OCI-LY1 (cell line): ENCODE results near the gene PXT1.

ENCODE experiments used
- H2AFZ ChIP-seq: fragments of 200-600 bp; sonication (generic), shearing (Covaris generic); 2 replicates; pipeline ENCODE4 v1.6.0; 2014; ENCODE audit warnings: antibody characterized with exemption, mild to moderate bottlenecking, low read length
- H3F3A ChIP-seq: fragments of 200-600 bp; sonication (generic), shearing (Covaris generic); 2 replicates; pipeline ENCODE4 v1.6.0; 2014; ENCODE audit warnings: mild to moderate bottlenecking, antibody characterized with exemption, low read length, moderate library complexity; ENCODE audit not compliant: insufficient read depth
- H3K27ac ChIP-seq: fragments of 200-600 bp; sonication (generic); 2 replicates; pipeline ENCODE4 v1.5.1; 2014; ENCODE audit warnings: low read length, mixed run types, mild to moderate bottlenecking, low read depth; ENCODE audit not compliant: poor library complexity, severe bottlenecking
- H3K27me3 ChIP-seq: fragments of 200-600 bp; sonication (generic); 2 replicates; pipeline ENCODE4 v1.6.0; 2014; ENCODE audit warnings: antibody characterized with exemption, mild to moderate bottlenecking, low read length, moderate library complexity; ENCODE audit not compliant: insufficient read depth
- H3K36me3 ChIP-seq: fragments of 200-600 bp; sonication (generic); 2 replicates; pipeline ENCODE4 v1.6.1; 2014; ENCODE audit warnings: mild to moderate bottlenecking, antibody characterized with exemption, low read length, moderate library complexity, mixed read lengths; ENCODE audit not compliant: insufficient read depth
- H3K4me1 ChIP-seq: fragments of 200-600 bp; sonication (generic); 2 replicates; pipeline ENCODE4 v1.5.1; 2014; ENCODE audit warnings: mild to moderate bottlenecking, low read length, moderate library complexity; ENCODE audit not compliant: insufficient read depth, severe bottlenecking
- H3K4me2 ChIP-seq: fragments of 200-600 bp; sonication (generic), shearing (Covaris generic); 2 replicates; pipeline ENCODE4 v1.6.1; 2014; ENCODE audit warnings: low read length
- H3K4me3 ChIP-seq: fragments of 200-600 bp; sonication (generic); 2 replicates; pipeline ENCODE4 v1.5.1; 2014; ENCODE audit warnings: low read length, low read depth, mild to moderate bottlenecking, mixed read lengths; ENCODE audit not compliant: poor library complexity, severe bottlenecking
- H3K79me2 ChIP-seq: fragments of 200-600 bp; shearing (Covaris generic); 2 replicates; pipeline ENCODE4 v1.6.1; 2016; ENCODE audit warnings: mixed run types, low read length, mixed read lengths; ENCODE audit not compliant: insufficient read depth
- H3K9ac ChIP-seq: fragments of 200-600 bp; sonication (generic), shearing (Covaris generic); 2 replicates; pipeline ENCODE4 v1.6.1; 2014; ENCODE audit warnings: mild to moderate bottlenecking, low read length, mixed read lengths
- H3K9me2 ChIP-seq: fragments of 200-600 bp; sonication (generic), shearing (Covaris generic); 2 replicates; pipeline ENCODE4 v1.6.1; 2014; ENCODE audit warnings: low read depth, mild to moderate bottlenecking, low read length, mixed read lengths
- H3K9me3 ChIP-seq: fragments of 200-600 bp; shearing (Covaris generic); 2 replicates; pipeline ENCODE4 v1.6.1; 2014; ENCODE audit warnings: low read length, mixed read lengths
- H4K20me1 ChIP-seq: fragments of 200-600 bp; sonication (generic), shearing (Covaris generic); 2 replicates; pipeline ENCODE4 v1.6.0; 2016; ENCODE audit warnings: mild to moderate bottlenecking, low read length; ENCODE audit not compliant: insufficient read depth
- EZH2 ChIP-seq: fragments of 200-600 bp; sonication (generic), shearing (Covaris generic); IDR thresholded peaks from 2 replicates; pipeline ENCODE4 v1.8.0; 2017; ENCODE audit warnings: borderline replicate concordance, mixed run types, mild to moderate bottlenecking, antibody characterized with exemption, low read length, moderate library complexity, mixed read lengths
- TF ChIP-seq, protein P1 (sequence below): fragments of 200-600 bp; sonication (generic), shearing (Covaris generic); IDR thresholded peaks from 2 replicates; pipeline ENCODE4 v1.5.1; 2017; ENCODE audit warnings: mild to moderate bottlenecking, antibody characterized with exemption, low read length, moderate library complexity, mixed read lengths

The PXT1 gene

GRCh38 chr6:36432151-36432671, 10.4 kb downstream of the PXT1 start:
- H4K20me1 ChIP-seq, result no peaks in the 10 kb centered on the region
- no peaks in the 10 kb centered on the region for H3K79me2 ChIP-seq
- H3K27me3 ChIP-seq, result no peaks in the 10 kb centered on the region
- no peaks in the 10 kb centered on the region for H3K9me3 ChIP-seq
- H3K4me1 ChIP-seq, result no peaks in the 10 kb centered on the region
- no peak overlapping the region for H3K4me3 ChIP-seq
- H3F3A ChIP-seq, result no peaks in the 10 kb centered on the region
- no peak for TF ChIP-seq EZH2
- TF ChIP-seq, protein P1, sequence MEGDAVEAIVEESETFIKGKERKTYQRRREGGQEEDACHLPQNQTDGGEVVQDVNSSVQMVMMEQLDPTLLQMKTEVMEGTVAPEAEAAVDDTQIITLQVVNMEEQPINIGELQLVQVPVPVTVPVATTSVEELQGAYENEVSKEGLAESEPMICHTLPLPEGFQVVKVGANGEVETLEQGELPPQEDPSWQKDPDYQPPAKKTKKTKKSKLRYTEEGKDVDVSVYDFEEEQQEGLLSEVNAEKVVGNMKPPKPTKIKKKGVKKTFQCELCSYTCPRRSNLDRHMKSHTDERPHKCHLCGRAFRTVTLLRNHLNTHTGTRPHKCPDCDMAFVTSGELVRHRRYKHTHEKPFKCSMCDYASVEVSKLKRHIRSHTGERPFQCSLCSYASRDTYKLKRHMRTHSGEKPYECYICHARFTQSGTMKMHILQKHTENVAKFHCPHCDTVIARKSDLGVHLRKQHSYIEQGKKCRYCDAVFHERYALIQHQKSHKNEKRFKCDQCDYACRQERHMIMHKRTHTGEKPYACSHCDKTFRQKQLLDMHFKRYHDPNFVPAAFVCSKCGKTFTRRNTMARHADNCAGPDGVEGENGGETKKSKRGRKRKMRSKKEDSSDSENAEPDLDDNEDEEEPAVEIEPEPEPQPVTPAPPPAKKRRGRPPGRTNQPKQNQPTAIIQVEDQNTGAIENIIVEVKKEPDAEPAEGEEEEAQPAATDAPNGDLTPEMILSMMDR, result no peak
- H3K9me2 ChIP-seq, result no peaks in the 10 kb centered on the region
- no peaks in the 10 kb centered on the region for H3K36me3 ChIP-seq
- H2AFZ ChIP-seq, result no peak overlapping the region
- no peak overlapping the region for H3K9ac ChIP-seq
- no peak overlapping the region for H3K4me2 ChIP-seq
- H3K27ac ChIP-seq, result no peak overlapping the region

GRCh38 chr6:36431197-36431596, 11.5 kb downstream of the PXT1 start:
- H3F3A ChIP-seq, result no peaks in the 10 kb centered on the region
- no peak overlapping the region for H3K4me2 ChIP-seq
- no peak overlapping the region for H3K9ac ChIP-seq
- no peak overlapping the region for H3K4me3 ChIP-seq
- no peak overlapping the region for H2AFZ ChIP-seq
- H3K9me2 ChIP-seq, result no peaks in the 10 kb centered on the region
- no peaks in the 10 kb centered on the region for H3K9me3 ChIP-seq
- TF ChIP-seq, protein P1, result no peak
- no peak for TF ChIP-seq EZH2
- H3K79me2 ChIP-seq, result no peaks in the 10 kb centered on the region
- no peaks in the 10 kb centered on the region for H3K27me3 ChIP-seq
- no peaks in the 10 kb centered on the region for H3K36me3 ChIP-seq
- H4K20me1 ChIP-seq, result no peaks in the 10 kb centered on the region
- no peaks in the 10 kb centered on the region for H3K4me1 ChIP-seq
- H3K27ac ChIP-seq, result no peak overlapping the region

- Histone ChIP-seq H3K9me2 (no peaks in the 10 kb centered on the region), H4K20me1 (no peaks in the 10 kb centered on the region), H3K9ac (no peak overlapping the region), H2AFZ (no peak overlapping the region), H3K4me1 (no peaks in the 10 kb centered on the region), H3K4me2 (no peak overlapping the region), H3F3A (no peaks in the 10 kb centered on the region), H3K36me3 (no peaks in the 10 kb centered on the region), H3K27ac (no peak overlapping the region), H3K9me3 (no peaks in the 10 kb centered on the region), H3K4me3 (no peak overlapping the region), H3K79me2 (no peaks in the 10 kb centered on the region), H3K27me3 (no peaks in the 10 kb centered on the region)
- TF ChIP-seq EZH2, result no peak
- TF ChIP-seq, protein P1, result no peak
These were observed 12.3 kb downstream of the PXT1 start for GRCh38 chr6:36430351-36430750.
